Neural progenitor cell (in vitro differentiated cells): Measurements from ENCODE around the gene SORBS2. TPM values are rescaled to one million over a fixed set of nuclear protein-coding genes. Genes with fewer than 3 reads are reported as not detected.

Experiments used
- DNase-seq: peaks from one replicate; pipeline ENCODE4 v3.0.0-alpha.2; 2016; ENCODE audit warnings: low spot score
- H2AFZ ChIP-seq: fragments of 200-600 bp; sonication (generic); replicated peaks from 2 replicates; pipeline ENCODE4 v1.6.1; 2016; ENCODE audit warnings: antibody characterized with exemption
- H3F3A ChIP-seq: fragments of 200-600 bp; sonication (generic); 2 replicates; pipeline ENCODE4 v1.6.1; 2016; ENCODE audit warnings: antibody characterized with exemption, low read depth
- H3K27ac ChIP-seq: fragments of 200-600 bp; sonication (generic); 2 replicates; pipeline ENCODE4 v1.5.1; 2016; ENCODE audit warnings: mild to moderate bottlenecking
- H3K27me3 ChIP-seq: fragments of 200-600 bp; sonication (generic); 2 replicates; pipeline ENCODE4 v1.6.1; 2016; ENCODE audit warnings: mild to moderate bottlenecking, moderate library complexity
- H3K36me3 ChIP-seq: fragments of 200-600 bp; sonication (generic); 2 replicates; pipeline ENCODE4 v1.5.1; 2016
- H3K4me1 ChIP-seq: fragments of 200-600 bp; sonication (generic); 2 replicates; pipeline ENCODE4 v1.6.1; 2016; ENCODE audit warnings: mixed run types
- H3K4me2 ChIP-seq: fragments of 200-600 bp; sonication (generic); 2 replicates; pipeline ENCODE4 v1.6.1; 2016
- H3K4me3 ChIP-seq: fragments of 200-600 bp; sonication (generic); 2 replicates; pipeline ENCODE4 v1.5.1; 2016
- H3K79me2 ChIP-seq: fragments of 200-600 bp; sonication (generic); 2 replicates; pipeline ENCODE4 v1.6.1; 2016; ENCODE audit warnings: low read depth
- H3K9ac ChIP-seq: fragments of 200-600 bp; sonication (generic); 2 replicates; pipeline ENCODE4 v1.6.1; 2016
- H3K9me3 ChIP-seq: fragments of 200-600 bp; sonication (generic); 2 replicates; pipeline ENCODE4 v1.5.1; 2016; ENCODE audit warnings: low read depth
- H4K20me1 ChIP-seq: fragments of 200-600 bp; sonication (generic); 2 replicates; pipeline ENCODE4 v1.6.1; 2016; ENCODE audit warnings: low read depth
- H3K27ac Mint-ChIP-seq: 3 replicates; pipeline ENCODE4 v1.8.0; 2021; ENCODE audit warnings: mixed read lengths
- H3K27me3 Mint-ChIP-seq: 2 replicates; pipeline ENCODE4 v1.8.0; 2022; ENCODE audit warnings: low read depth, mild to moderate bottlenecking, inconsistent platforms, moderate library complexity, mixed read lengths; ENCODE audit not compliant: insufficient read depth
- H3K36me3 Mint-ChIP-seq: 3 replicates; pipeline ENCODE4 v1.8.0; 2021; ENCODE audit warnings: mixed read lengths
- H3K4me1 Mint-ChIP-seq: 3 replicates; pipeline ENCODE4 v1.8.0; 2021; ENCODE audit warnings: mixed read lengths
- H3K4me3 Mint-ChIP-seq: 3 replicates; pipeline ENCODE4 v1.8.0; 2021; ENCODE audit warnings: mild to moderate bottlenecking, moderate library complexity, mixed read lengths
- H3K9me3 Mint-ChIP-seq: 3 replicates; pipeline ENCODE4 v1.8.0; 2020; ENCODE audit warnings: mixed read lengths
- EZH2 ChIP-seq: fragments of 200-600 bp; sonication (generic); IDR thresholded peaks from 2 replicates; pipeline ENCODE4 v1.6.1; 2017; ENCODE audit warnings: antibody characterized with exemption, mild to moderate bottlenecking, moderate library complexity
- EZH2phosphoT487 ChIP-seq: fragments of 200-600 bp; sonication (generic); IDR thresholded peaks from 2 replicates; pipeline ENCODE4 v1.6.1; 2017; ENCODE audit warnings: antibody characterized with exemption
- total RNA-seq: library from RNA; depleted of rRNA; stranded (reverse); fragments of >200 nt; gene quantifications from 2 replicates; pipeline ENCODE4 v1.2.3, GENCODE V29; 2015; ENCODE audit warnings: low replicate concordance
- TF ChIP-seq, protein P1 (sequence below): fragments of 200-600 bp; sonication (generic); IDR thresholded peaks from 2 replicates; pipeline ENCODE4 v1.5.1; 2017; ENCODE audit warnings: antibody characterized with exemption, mild to moderate bottlenecking

SORBS2 gene
- total RNA-seq, 1 donor from 2014 or later = 15.7 TPM

DNA sequence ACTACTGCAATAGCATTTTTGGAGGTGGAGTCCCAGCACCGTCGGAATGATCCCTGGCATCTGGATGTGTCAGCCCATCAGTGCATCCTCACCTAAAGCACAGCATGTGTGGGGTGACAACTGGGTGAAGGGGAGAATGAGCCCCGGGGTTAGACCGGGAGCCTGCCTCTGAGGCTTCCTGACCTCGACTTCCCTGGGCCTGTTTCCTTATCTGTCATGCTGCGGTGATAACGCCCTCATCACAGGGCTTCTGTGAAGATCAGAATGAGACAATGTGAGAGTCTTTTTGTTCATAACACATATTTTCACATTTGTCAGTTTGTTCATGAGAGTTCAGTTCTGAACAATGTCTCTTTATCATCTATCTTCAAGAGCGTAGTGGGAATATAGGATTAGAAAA is 245.6 kb downstream of the SORBS2 start:
- Histone ChIP-seq H3K27ac (no peak overlapping the region), H3K4me1 (no peaks in the 10 kb centered on the region), H4K20me1 (no peaks in the 10 kb centered on the region), H3K4me3 (no peak overlapping the region), H3K27me3 (no peaks in the 10 kb centered on the region), H3K9ac (no peak overlapping the region), H3K36me3 (no peaks in the 10 kb centered on the region), H3K9me3 (no peaks in the 10 kb centered on the region), H3K79me2 (no peaks in the 10 kb centered on the region), H2AFZ (no peak overlapping the region), H3F3A (no peaks in the 10 kb centered on the region), H3K4me2 (no peak overlapping the region)
- H3K9me3 Mint-ChIP-seq = peaks cover 5% of the 10 kb centered on the region
- peaks cover 3% of the 10 kb centered on the region for H3K27me3 Mint-ChIP-seq
- DNase-seq = no peak
- TF ChIP-seq EZH2phosphoT487 = no peak
- no peak for TF ChIP-seq EZH2
- TF ChIP-seq, protein P1, sequence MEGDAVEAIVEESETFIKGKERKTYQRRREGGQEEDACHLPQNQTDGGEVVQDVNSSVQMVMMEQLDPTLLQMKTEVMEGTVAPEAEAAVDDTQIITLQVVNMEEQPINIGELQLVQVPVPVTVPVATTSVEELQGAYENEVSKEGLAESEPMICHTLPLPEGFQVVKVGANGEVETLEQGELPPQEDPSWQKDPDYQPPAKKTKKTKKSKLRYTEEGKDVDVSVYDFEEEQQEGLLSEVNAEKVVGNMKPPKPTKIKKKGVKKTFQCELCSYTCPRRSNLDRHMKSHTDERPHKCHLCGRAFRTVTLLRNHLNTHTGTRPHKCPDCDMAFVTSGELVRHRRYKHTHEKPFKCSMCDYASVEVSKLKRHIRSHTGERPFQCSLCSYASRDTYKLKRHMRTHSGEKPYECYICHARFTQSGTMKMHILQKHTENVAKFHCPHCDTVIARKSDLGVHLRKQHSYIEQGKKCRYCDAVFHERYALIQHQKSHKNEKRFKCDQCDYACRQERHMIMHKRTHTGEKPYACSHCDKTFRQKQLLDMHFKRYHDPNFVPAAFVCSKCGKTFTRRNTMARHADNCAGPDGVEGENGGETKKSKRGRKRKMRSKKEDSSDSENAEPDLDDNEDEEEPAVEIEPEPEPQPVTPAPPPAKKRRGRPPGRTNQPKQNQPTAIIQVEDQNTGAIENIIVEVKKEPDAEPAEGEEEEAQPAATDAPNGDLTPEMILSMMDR = no peak
- no peaks in the 10 kb centered on the region for H3K36me3 Mint-ChIP-seq
- H3K27ac Mint-ChIP-seq = no peak overlapping the region
- H3K4me3 Mint-ChIP-seq = no peak overlapping the region
- peaks cover 23% of the 10 kb centered on the region for H3K4me1 Mint-ChIP-seq

- H3K9me3 Mint-ChIP-seq = peaks cover 5% of the 10 kb centered on the region
- peaks cover 6% of the 10 kb centered on the region for H3K27me3 Mint-ChIP-seq
Measured at GRCh38 chr4:185565696-185566095, 246.3 kb downstream of the SORBS2 start.

DNA sequence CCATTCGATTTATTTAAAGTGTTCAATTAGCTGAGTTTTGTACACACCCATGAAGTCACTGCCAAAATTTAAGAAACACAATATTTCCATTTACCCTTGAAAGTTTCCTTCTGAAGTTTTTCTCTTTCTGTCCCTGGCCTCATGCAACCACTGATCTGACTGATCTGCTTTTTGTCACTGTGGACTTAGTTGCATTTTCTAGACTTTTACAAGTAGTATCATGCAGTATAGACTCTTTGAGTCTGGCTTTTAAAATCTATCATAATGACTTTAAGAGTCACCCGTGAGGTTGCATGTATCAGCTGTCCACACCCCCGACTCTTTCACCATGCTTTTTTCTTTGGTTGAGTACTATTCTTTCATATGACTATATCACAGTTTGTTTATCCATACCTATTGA is 247.6 kb downstream of the SORBS2 start:
- Mint-ChIP-seq H3K27ac (no peak overlapping the region), H3K36me3 (no peaks in the 10 kb centered on the region), H3K4me1 (peaks cover 31% of the 10 kb centered on the region), H3K9me3 (peaks cover 6% of the 10 kb centered on the region), H3K27me3 (peaks cover 5% of the 10 kb centered on the region), H3K4me3 (no peak overlapping the region)
- no peak for TF ChIP-seq EZH2
- TF ChIP-seq, protein P1 = no peak
- TF ChIP-seq EZH2phosphoT487 = no peak
- Histone ChIP-seq H3K9ac (no peak overlapping the region), H3K4me2 (no peak overlapping the region), H4K20me1 (no peaks in the 10 kb centered on the region), H3K27me3 (no peaks in the 10 kb centered on the region), H3F3A (no peaks in the 10 kb centered on the region), H3K4me3 (no peak overlapping the region), H3K9me3 (no peaks in the 10 kb centered on the region), H3K4me1 (peaks cover 9% of the 10 kb centered on the region), H3K27ac (no peak overlapping the region), H3K79me2 (no peaks in the 10 kb centered on the region), H3K36me3 (no peaks in the 10 kb centered on the region), H2AFZ (no peak overlapping the region)
- DNase-seq = no peak

More at GRCh38 chr4:185565696-185566095, 246.3 kb downstream of the SORBS2 start:
- Histone ChIP-seq H4K20me1 (no peaks in the 10 kb centered on the region), H3F3A (no peaks in the 10 kb centered on the region), H3K9me3 (no peaks in the 10 kb centered on the region), H3K27me3 (no peaks in the 10 kb centered on the region), H3K27ac (no peak overlapping the region), H3K79me2 (no peaks in the 10 kb centered on the region), H3K4me1 (no peaks in the 10 kb centered on the region), H3K9ac (no peak overlapping the region), H3K4me3 (no peak overlapping the region), H2AFZ (no peak overlapping the region), H3K4me2 (no peak overlapping the region), H3K36me3 (no peaks in the 10 kb centered on the region)
- DNase-seq = no peak
- Mint-ChIP-seq H3K36me3 (no peaks in the 10 kb centered on the region), H3K27ac (peak overlapping the region; percentile 69), H3K4me1 (peaks cover 23% of the 10 kb centered on the region), H3K4me3 (no peak overlapping the region)
- no peak for TF ChIP-seq EZH2phosphoT487
- TF ChIP-seq EZH2 = no peak
- TF ChIP-seq, protein P1 = no peak
